Gastroesophageal sphincter (tissue), 3 donors: ENCODE results near the gene RASL12.
"Not testable (repeated sequence)": the region's sequence is repeated elsewhere in the genome, so short reads cannot be mapped to it uniquely, and the experiment has no call there.

Source experiments
- CTCF ChIP-seq, 4 experiments: fragments of 200-600 bp in 2 of 4; fragments of 450-650 bp in 2 of 4; sonication (generic) in 1 of 4; IDR thresholded peaks; one replicate each; pipeline ENCODE4 v1.5.1; 2017 to 2019; ENCODE audit warnings: antibody characterized with exemption in 4 of 4, mild to moderate bottlenecking in 2 of 4, moderate library complexity in 2 of 4
- EP300 ChIP-seq: sonication (generic); formaldehyde crosslinking; IDR thresholded peaks from one replicate; pipeline ENCODE4 v1.6.1; 2017; ENCODE audit warnings: antibody characterized with exemption, mild to moderate bottlenecking
- POLR2A ChIP-seq, 2 donors: fragments of 450-650 bp; IDR thresholded peaks; one replicate each; pipeline ENCODE4 v1.6.1; 2017; ENCODE audit warnings: antibody characterized with exemption in 2 of 2, mild to moderate bottlenecking in 2 of 2, moderate library complexity in 1 of 2
- POLR2AphosphoS5 ChIP-seq: sonication (generic); formaldehyde crosslinking; IDR thresholded peaks from one replicate; pipeline ENCODE4 v1.6.1; 2017; ENCODE audit warnings: antibody characterized with exemption

- TF ChIP-seq CTCF (IDR thresholded peaks at IDR 0.05); POLR2A (IDR thresholded peaks at IDR 0.05); POLR2AphosphoS5; EP300: not testable (repeated sequence)
Measured at GRCh38 chr15:65044218-65044617, 23.6 kb downstream of the RASL12 start.
